HCT116 (cell line): ENCODE results near the gene HGF. TPM values are rescaled to one million over a fixed set of nuclear protein-coding genes. Genes with fewer than 3 reads are reported as not detected.

Experiments used
- ATAC-seq: fragments of 200-7000 bp; cut with Tn5 transposase; 2 replicates; pipeline ENCODE4 v1.9.1; 2020; ENCODE audit warnings: mild to moderate bottlenecking, moderate library complexity
- BruUV-seq: library from RNA; stranded (reverse); fragments of 400-500 nt; replicated peaks from 2 replicates; lab custom pipeline; 2021; lab: Mats Ljungman, UMichigan
- CTCF ChIA-PET: fragments of 300-600 bp; sonication (Branson Sonifier 250); formaldehyde crosslinking; loops from one replicate; lab custom pipeline; 2021; ENCODE audit warnings: antibody characterized with exemption; lab: Charles Lee
- POLR2A ChIA-PET: fragments of 300-600, 350-600 bp; sonication (Branson Sonifier 250); formaldehyde crosslinking; loops from one replicate; lab custom pipeline; 2021; ENCODE audit warnings: antibody characterized with exemption; lab: Charles Lee
- RAD21 ChIA-PET, 2 experiments: fragments of 300-600 bp; sonication (Branson Sonifier 250); formaldehyde crosslinking; loops; one replicate each; lab custom pipeline; 2023; ENCODE audit warnings: low total read pairs in 2 of 2; ENCODE audit not compliant: uncharacterized antibody in 2 of 2, unreplicated experiment in 2 of 2, low non-redundant PET in 1 of 2; lab: Charles Lee
- DNase-seq: peaks from one replicate; pipeline ENCODE4 v3.0.0-alpha.2; 2010; ENCODE audit warnings: low read depth, low spot score
- H2AFZ ChIP-seq: fragments of 200-600 bp; shearing (Covaris generic), sonication (generic); 2 replicates; pipeline ENCODE4 v1.6.1; 2017; ENCODE audit warnings: low read depth, mixed run types, mixed read lengths, antibody characterized with exemption, low read length; ENCODE audit not compliant: poor library complexity, severe bottlenecking
- H3K27ac ChIP-seq: 2 replicates; pipeline ENCODE4 v1.5.1; 2012; ENCODE audit warnings: low read depth, low read length
- H3K27me3 ChIP-seq: fragments of 200-600 bp; sonication (generic); 2 replicates; pipeline ENCODE4 v1.6.1; 2016; ENCODE audit warnings: mixed run types, low read length, mixed read lengths; ENCODE audit not compliant: insufficient read depth
- H3K36me3 ChIP-seq, 2 experiments: fragments of 200-500 bp in 1 of 2; fragments of 200-600 bp in 1 of 2; sonication (Bioruptor generic) in 1 of 2; sonication (generic) in 1 of 2; 2 replicates each; pipeline versions ENCODE4 v1.5.1 to v1.6.1; 2014 to 2016; ENCODE audit warnings: low read length in 2 of 2, inconsistent platforms in 1 of 2, mixed read lengths in 1 of 2, mixed run types in 1 of 2; ENCODE audit not compliant: insufficient read depth in 2 of 2, control insufficient read depth in 1 of 2
- H3K4me1 ChIP-seq, 2 experiments: fragments of 200-600 bp in 1 of 2; sonication (generic) in 1 of 2; 2 replicates each; pipeline versions ENCODE4 v1.5.1 to v1.6.1; 2012 to 2017; ENCODE audit warnings: low read length in 2 of 2, inconsistent platforms in 1 of 2, mild to moderate bottlenecking in 1 of 2, mixed read lengths in 1 of 2, mixed run types in 1 of 2, moderate library complexity in 1 of 2; ENCODE audit not compliant: insufficient read depth in 2 of 2, control insufficient read depth in 1 of 2
- H3K4me2 ChIP-seq: fragments of 200-600 bp; sonication (generic); 2 replicates; pipeline ENCODE4 v1.6.1; 2017; ENCODE audit warnings: mixed run types, low read length, mixed read lengths
- H3K4me3 ChIP-seq, 2 experiments: fragments of 200-600 bp in 1 of 2; sonication (generic) in 1 of 2; replicated peaks in 1 of 2; 2 replicates each; pipeline ENCODE4 v1.5.1; 2011 to 2016; ENCODE audit warnings: low read length in 2 of 2, control low read depth in 1 of 2, low read depth in 1 of 2, mild to moderate bottlenecking in 1 of 2, mixed read lengths in 1 of 2, mixed run types in 1 of 2
- H3K79me2 ChIP-seq: fragments of 200-600 bp; sonication (generic); 2 replicates; pipeline ENCODE4 v1.6.1; 2017; ENCODE audit warnings: mild to moderate bottlenecking, mixed run types, low read length, moderate library complexity, mixed read lengths; ENCODE audit not compliant: insufficient read depth
- H3K9ac ChIP-seq: fragments of 200-600 bp; sonication (generic); 2 replicates; pipeline ENCODE4 v1.6.1; 2016; ENCODE audit warnings: low read length, mixed read lengths
- H3K9me2 ChIP-seq: fragments of 200-600 bp; sonication (generic), shearing (Covaris generic); 2 replicates; pipeline ENCODE4 v1.6.1; 2017; ENCODE audit warnings: mixed run types, mild to moderate bottlenecking, moderate library complexity; ENCODE audit not compliant: insufficient read depth
- H3K9me3 ChIP-seq, 2 experiments: fragments of 200-500 bp in 1 of 2; fragments of 200-600 bp in 1 of 2; sonication (Bioruptor generic) in 1 of 2; sonication (generic) in 1 of 2; 2 replicates each; pipeline ENCODE4 v1.6.1; 2014 to 2017; ENCODE audit warnings: low read length in 2 of 2, mixed read lengths in 2 of 2, inconsistent platforms in 1 of 2, low read depth in 1 of 2, mild to moderate bottlenecking in 1 of 2, mixed run types in 1 of 2, moderate library complexity in 1 of 2; ENCODE audit not compliant: control insufficient read depth in 1 of 2, insufficient read depth in 1 of 2
- H4K20me1 ChIP-seq: fragments of 200-600 bp; sonication (generic), shearing (Covaris generic); 2 replicates; pipeline ENCODE4 v1.6.1; 2017; ENCODE audit warnings: mixed run types, mild to moderate bottlenecking, moderate library complexity; ENCODE audit not compliant: insufficient read depth
- CEBPB ChIP-seq: IDR thresholded peaks from 2 replicates; pipeline ENCODE4 v1.6.1; 2012; ENCODE audit warnings: low read depth
- EGR1 ChIP-seq: IDR thresholded peaks from 2 replicates; pipeline ENCODE4 v1.6.1; 2012; ENCODE audit warnings: low read depth
- ELF1 ChIP-seq: IDR thresholded peaks from 2 replicates; pipeline ENCODE4 v1.6.1; 2012; ENCODE audit warnings: low read depth, borderline replicate concordance
- EZH2 ChIP-seq: fragments of 200-600 bp; sonication (generic); IDR thresholded peaks from 2 replicates; pipeline ENCODE4 v1.6.1; 2017; ENCODE audit warnings: antibody characterized with exemption, mixed run types
- EZH2phosphoT487 ChIP-seq: fragments of 200-600 bp; IDR thresholded peaks from 2 replicates; pipeline ENCODE4 v1.6.1; 2018; ENCODE audit warnings: antibody characterized with exemption, borderline replicate concordance
- FOSL1 ChIP-seq: IDR thresholded peaks from 2 replicates; pipeline ENCODE4 v1.6.1; 2012; ENCODE audit warnings: low read depth
- JUND ChIP-seq: IDR thresholded peaks from 2 replicates; pipeline ENCODE4 v1.6.1; 2012
- POLR2A ChIP-seq: IDR thresholded peaks from 2 replicates; pipeline ENCODE4 v1.7.0; 2011; ENCODE audit warnings: borderline replicate concordance; ENCODE audit not compliant: insufficient read depth, insufficient read length; ENCODE audit errors: extremely low read depth
- POLR2AphosphoS5 ChIP-seq: IDR thresholded peaks from 2 replicates; pipeline ENCODE4 v1.6.1; 2011; ENCODE audit warnings: mild to moderate bottlenecking, low read depth, low read length, moderate library complexity
- SP1 ChIP-seq: IDR thresholded peaks from 2 replicates; pipeline ENCODE4 v1.6.1; 2012; ENCODE audit warnings: low read depth
- SRF ChIP-seq: IDR thresholded peaks from 2 replicates; pipeline ENCODE4 v1.6.1; 2012; ENCODE audit warnings: low read depth
- YY1 ChIP-seq: IDR thresholded peaks from 2 replicates; pipeline ENCODE4 v1.6.1; 2011; ENCODE audit warnings: low read length, low read depth, moderate library complexity, mild to moderate bottlenecking; ENCODE audit not compliant: insufficient replicate concordance; ENCODE audit errors: extremely low read depth
- ZFX ChIP-seq: fragments of 450-650 bp; IDR thresholded peaks from 2 replicates; pipeline ENCODE4 v1.6.1; 2017
- ZNF274 ChIP-seq: fragments of 200-500 bp; sonication (Bioruptor generic); IDR thresholded peaks from 2 replicates; pipeline ENCODE4 v1.6.1; 2014; ENCODE audit warnings: mild to moderate bottlenecking, low read depth, low read length, inconsistent platforms
- intact Hi-C: fragments of 100-400 bp; cut with micrococcal nuclease; formaldehyde crosslinking; loops from 2 replicates; pipeline ENCODE4 v1.10.0; 2022
- total RNA-seq: library from RNA; stranded (reverse); gene quantifications from one replicate; pipeline ENCODE4 v1.2.1, GENCODE V29; 2021; ENCODE audit not compliant: unreplicated experiment
- TF ChIP-seq, protein P1 (sequence below): IDR thresholded peaks from 2 replicates; pipeline ENCODE4 v1.6.1; 2011; ENCODE audit warnings: mild to moderate bottlenecking, low read length, moderate library complexity; ENCODE audit not compliant: insufficient replicate concordance; ENCODE audit errors: extremely low read depth
- TF ChIP-seq, protein P2 (sequence below), 3 experiments: fragments of 200-600 bp in 1 of 3; sonication (generic) in 1 of 3; IDR thresholded peaks in 2 of 3; conservative IDR thresholded peaks in 1 of 3; 2 replicates each; pipeline ENCODE4 v1.5.1; 2012 to 2017; ENCODE audit warnings: low read depth in 2 of 3, low read length in 2 of 3, antibody characterized with exemption in 1 of 3, borderline replicate concordance in 1 of 3, control low read depth in 1 of 3, mild to moderate bottlenecking in 1 of 3, mixed read lengths in 1 of 3, mixed run types in 1 of 3, moderate library complexity in 1 of 3; ENCODE audit not compliant: insufficient read depth in 1 of 3
- TF ChIP-seq, protein P3 (sequence below): IDR thresholded peaks from 2 replicates; pipeline ENCODE4 v1.6.1; 2012; ENCODE audit warnings: low read depth
- TF ChIP-seq, protein P4 (sequence below): IDR thresholded peaks from 2 replicates; pipeline ENCODE4 v1.6.1; 2012

Gene HGF
- total RNA-seq, 1 experiment from 2014 or later, result 0.15 TPM

DNA sequence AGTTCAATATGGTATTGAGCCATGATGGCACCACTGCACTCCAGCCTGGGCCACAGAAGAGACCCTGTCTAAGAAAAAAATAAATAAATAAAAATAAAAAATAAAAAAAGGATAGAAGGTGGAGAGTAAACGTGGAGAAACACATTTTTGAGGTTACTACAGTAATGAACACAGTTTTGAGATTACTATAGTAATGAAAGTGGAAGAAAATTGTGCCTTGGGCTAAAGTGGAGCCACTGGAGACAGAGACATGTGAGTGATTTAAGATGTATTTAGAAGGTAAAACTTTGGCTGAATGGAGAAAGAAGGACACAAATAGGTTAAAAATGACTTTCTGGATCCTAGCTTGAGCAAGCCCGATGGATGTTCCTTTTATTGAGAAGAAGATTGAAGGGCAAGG lies 76.8 kb downstream of the HGF start:
- no peaks in the 10 kb centered on the region for H3K36me3 ChIP-seq
- no peak for ATAC-seq
- no peaks in the 10 kb centered on the region for H3K79me2 ChIP-seq
- H4K20me1 ChIP-seq, result no peaks in the 10 kb centered on the region
- no peak overlapping the region for H3K27ac ChIP-seq
- no peaks in the 10 kb centered on the region for H3K9me2 ChIP-seq
- BruUV-seq, result no TSS peak
- no peak overlapping the region for H3K4me2 ChIP-seq
- H3K9ac ChIP-seq, result no peak overlapping the region
- ChIA-PET POLR2A (no interaction called here), RAD21 (no interaction called here), CTCF (no interaction called here)
- no peak for DNase-seq
- H2AFZ ChIP-seq, result no peak overlapping the region
- intact Hi-C loops, result no loop called here
- no peak overlapping the region for H3K4me3 ChIP-seq
- H3K9me3 ChIP-seq, result no peaks in the 10 kb centered on the region
- H3K4me1 ChIP-seq, result no peaks in the 10 kb centered on the region
- TF ChIP-seq, protein P1, sequence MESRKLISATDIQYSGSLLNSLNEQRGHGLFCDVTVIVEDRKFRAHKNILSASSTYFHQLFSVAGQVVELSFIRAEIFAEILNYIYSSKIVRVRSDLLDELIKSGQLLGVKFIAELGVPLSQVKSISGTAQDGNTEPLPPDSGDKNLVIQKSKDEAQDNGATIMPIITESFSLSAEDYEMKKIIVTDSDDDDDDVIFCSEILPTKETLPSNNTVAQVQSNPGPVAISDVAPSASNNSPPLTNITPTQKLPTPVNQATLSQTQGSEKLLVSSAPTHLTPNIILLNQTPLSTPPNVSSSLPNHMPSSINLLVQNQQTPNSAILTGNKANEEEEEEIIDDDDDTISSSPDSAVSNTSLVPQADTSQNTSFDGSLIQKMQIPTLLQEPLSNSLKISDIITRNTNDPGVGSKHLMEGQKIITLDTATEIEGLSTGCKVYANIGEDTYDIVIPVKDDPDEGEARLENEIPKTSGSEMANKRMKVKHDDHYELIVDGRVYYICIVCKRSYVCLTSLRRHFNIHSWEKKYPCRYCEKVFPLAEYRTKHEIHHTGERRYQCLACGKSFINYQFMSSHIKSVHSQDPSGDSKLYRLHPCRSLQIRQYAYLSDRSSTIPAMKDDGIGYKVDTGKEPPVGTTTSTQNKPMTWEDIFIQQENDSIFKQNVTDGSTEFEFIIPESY, result no peak
- TF ChIP-seq YY1 (no peak), EZH2phosphoT487 (no peak), POLR2AphosphoS5 (no peak), EGR1 (no peak), EZH2 (no peak), ELF1 (no peak), ZFX (no peak), ZNF274 (no peak), POLR2A (no peak), SP1 (no peak), FOSL1 (no peak), SRF (no peak), CEBPB (no peak), JUND (no peak)
- TF ChIP-seq, protein P2, sequence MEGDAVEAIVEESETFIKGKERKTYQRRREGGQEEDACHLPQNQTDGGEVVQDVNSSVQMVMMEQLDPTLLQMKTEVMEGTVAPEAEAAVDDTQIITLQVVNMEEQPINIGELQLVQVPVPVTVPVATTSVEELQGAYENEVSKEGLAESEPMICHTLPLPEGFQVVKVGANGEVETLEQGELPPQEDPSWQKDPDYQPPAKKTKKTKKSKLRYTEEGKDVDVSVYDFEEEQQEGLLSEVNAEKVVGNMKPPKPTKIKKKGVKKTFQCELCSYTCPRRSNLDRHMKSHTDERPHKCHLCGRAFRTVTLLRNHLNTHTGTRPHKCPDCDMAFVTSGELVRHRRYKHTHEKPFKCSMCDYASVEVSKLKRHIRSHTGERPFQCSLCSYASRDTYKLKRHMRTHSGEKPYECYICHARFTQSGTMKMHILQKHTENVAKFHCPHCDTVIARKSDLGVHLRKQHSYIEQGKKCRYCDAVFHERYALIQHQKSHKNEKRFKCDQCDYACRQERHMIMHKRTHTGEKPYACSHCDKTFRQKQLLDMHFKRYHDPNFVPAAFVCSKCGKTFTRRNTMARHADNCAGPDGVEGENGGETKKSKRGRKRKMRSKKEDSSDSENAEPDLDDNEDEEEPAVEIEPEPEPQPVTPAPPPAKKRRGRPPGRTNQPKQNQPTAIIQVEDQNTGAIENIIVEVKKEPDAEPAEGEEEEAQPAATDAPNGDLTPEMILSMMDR (IDR thresholded peaks at IDR 0.05 in 2 of 3, conservative IDR thresholded peaks at IDR 0.05 in 1 of 3; ENCODE audit: borderline replicate concordance in 1 of 3, insufficient read depth in 1 of 3, low read depth in 2 of 3, low read length in 2 of 3), result no peak
- TF ChIP-seq, protein P3, sequence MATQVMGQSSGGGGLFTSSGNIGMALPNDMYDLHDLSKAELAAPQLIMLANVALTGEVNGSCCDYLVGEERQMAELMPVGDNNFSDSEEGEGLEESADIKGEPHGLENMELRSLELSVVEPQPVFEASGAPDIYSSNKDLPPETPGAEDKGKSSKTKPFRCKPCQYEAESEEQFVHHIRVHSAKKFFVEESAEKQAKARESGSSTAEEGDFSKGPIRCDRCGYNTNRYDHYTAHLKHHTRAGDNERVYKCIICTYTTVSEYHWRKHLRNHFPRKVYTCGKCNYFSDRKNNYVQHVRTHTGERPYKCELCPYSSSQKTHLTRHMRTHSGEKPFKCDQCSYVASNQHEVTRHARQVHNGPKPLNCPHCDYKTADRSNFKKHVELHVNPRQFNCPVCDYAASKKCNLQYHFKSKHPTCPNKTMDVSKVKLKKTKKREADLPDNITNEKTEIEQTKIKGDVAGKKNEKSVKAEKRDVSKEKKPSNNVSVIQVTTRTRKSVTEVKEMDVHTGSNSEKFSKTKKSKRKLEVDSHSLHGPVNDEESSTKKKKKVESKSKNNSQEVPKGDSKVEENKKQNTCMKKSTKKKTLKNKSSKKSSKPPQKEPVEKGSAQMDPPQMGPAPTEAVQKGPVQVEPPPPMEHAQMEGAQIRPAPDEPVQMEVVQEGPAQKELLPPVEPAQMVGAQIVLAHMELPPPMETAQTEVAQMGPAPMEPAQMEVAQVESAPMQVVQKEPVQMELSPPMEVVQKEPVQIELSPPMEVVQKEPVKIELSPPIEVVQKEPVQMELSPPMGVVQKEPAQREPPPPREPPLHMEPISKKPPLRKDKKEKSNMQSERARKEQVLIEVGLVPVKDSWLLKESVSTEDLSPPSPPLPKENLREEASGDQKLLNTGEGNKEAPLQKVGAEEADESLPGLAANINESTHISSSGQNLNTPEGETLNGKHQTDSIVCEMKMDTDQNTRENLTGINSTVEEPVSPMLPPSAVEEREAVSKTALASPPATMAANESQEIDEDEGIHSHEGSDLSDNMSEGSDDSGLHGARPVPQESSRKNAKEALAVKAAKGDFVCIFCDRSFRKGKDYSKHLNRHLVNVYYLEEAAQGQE, result no peak
- TF ChIP-seq, protein P4, sequence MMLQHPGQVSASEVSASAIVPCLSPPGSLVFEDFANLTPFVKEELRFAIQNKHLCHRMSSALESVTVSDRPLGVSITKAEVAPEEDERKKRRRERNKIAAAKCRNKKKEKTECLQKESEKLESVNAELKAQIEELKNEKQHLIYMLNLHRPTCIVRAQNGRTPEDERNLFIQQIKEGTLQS, result no peak
- H3K27me3 ChIP-seq, result no peaks in the 10 kb centered on the region
